ENCODE data around the gene TNRC6B. TPM values are rescaled to one million over a fixed set of nuclear protein-coding genes. Genes with fewer than 3 reads are reported as not detected.

Gene TNRC6B
- total RNA-seq, 1 experiment from 2014 or later: 58.1 TPM

GRCh38 chr22:40194656-40195055 lies 16.9 kb downstream of the TNRC6B start:
- H3K27ac ChIP-seq (ENCODE audit: insufficient read length, low read depth, low read length): peak overlapping the region; percentile 53
- peak overlapping the region; percentile 89 to 98 (median 96); a peak in 6 of 7 replicates for H3K27ac Mint-ChIP-seq
- no peak overlapping the region for H4K5ac ChIP-seq (ENCODE audit: insufficient read length, low read depth, low read length)
- no peak overlapping the region for H3K9ac ChIP-seq (ENCODE audit: extremely low read depth, insufficient read length, low read length)
- peaks cover 23% of the 10 kb centered on the region for H3K4me1 ChIP-seq (ENCODE audit: insufficient read depth, low read length)
- H3K4me2 ChIP-seq (ENCODE audit: insufficient read depth, insufficient read length, low read length): peak overlapping the region; percentile 65
- peaks cover 0 to 5% (median 0%) of the 10 kb centered on the region in 3 experiments; a peak in 3 of 7 replicates for H3K36me3 Mint-ChIP-seq (ENCODE audit: insufficient read depth in 1 of 3, low read depth in 3 of 3)
- H3K4me3 Mint-ChIP-seq: peak overlapping the region; percentile 51 to 72
- peaks cover 9% of the 10 kb centered on the region for H3K79me1 ChIP-seq (ENCODE audit: insufficient read depth, low read depth, low read length, poor library complexity, severe bottlenecking)
- no peak overlapping the region for H2BK20ac ChIP-seq (ENCODE audit: low read depth, low read length, poor library complexity, severe bottlenecking)
- no peak overlapping the region for H2AFZ ChIP-seq (ENCODE audit: low read length)
- H3K56ac ChIP-seq (ENCODE audit: insufficient read length, low read depth, low read length): no peak overlapping the region
- H3K4me1 Mint-ChIP-seq: peaks cover 81 to 89% of the 10 kb centered on the region in 2 experiments
- no peaks in the 10 kb centered on the region for H3K27me3 ChIP-seq (ENCODE audit: insufficient read depth, low read length)
- H4K20me1 ChIP-seq (ENCODE audit: control insufficient read depth, insufficient read depth, insufficient read length): no peaks in the 10 kb centered on the region
- DNase-seq: no peak
- H3T11ph ChIP-seq (ENCODE audit: low read length): no peak overlapping the region
- peak overlapping the region; percentile 51; the same call in 1 of the 2 replicates for H3K14ac ChIP-seq (ENCODE audit: insufficient read depth, low read length)
- H3K27me3 Mint-ChIP-seq (ENCODE audit: low read depth): no peaks in the 10 kb centered on the region
- H4K91ac ChIP-seq (ENCODE audit: insufficient read length, low read depth, low read length): no peak overlapping the region
- peaks cover 8% of the 10 kb centered on the region for H3K23me2 ChIP-seq (ENCODE audit: insufficient read length, low read depth, low read length, poor library complexity, severe bottlenecking)
- H2BK12ac ChIP-seq (ENCODE audit: insufficient read length, low read depth, low read length): no peak overlapping the region
- H2AK5ac ChIP-seq (ENCODE audit: insufficient read length, low read length): no peak overlapping the region
- no peak for TF ChIP-seq CTCF (conservative IDR thresholded peaks at IDR 0.05)
- no peak overlapping the region for H4K8ac ChIP-seq (replicated peaks; ENCODE audit: insufficient read length, low read depth, low read length)
- peaks cover 54% of the 10 kb centered on the region; the same call in 1 of the 2 replicates for H3K79me2 ChIP-seq (ENCODE audit: insufficient read depth, low read length)
- H3K23ac ChIP-seq (ENCODE audit: insufficient read length, low read depth, low read length): no peak overlapping the region
- H2BK15ac ChIP-seq (ENCODE audit: low read depth, low read length): no peak overlapping the region
- no CpG with 5 or more reads among the region's 3 CpGs for WGBS (ENCODE audit: extremely low coverage, insufficient read length, low lambda C conversion rate)
- H2BK120ac ChIP-seq (ENCODE audit: low read depth, low read length, poor library complexity, severe bottlenecking): no peak overlapping the region
- H2BK5ac ChIP-seq (ENCODE audit: insufficient read length, low read length): no peak overlapping the region
- no peaks in the 10 kb centered on the region for H3K9me3 Mint-ChIP-seq
- H3K18ac ChIP-seq (ENCODE audit: insufficient read length, low read depth, low read length): peak overlapping the region; percentile 27
- H3K4ac ChIP-seq (ENCODE audit: low read depth, low read length): no peak overlapping the region
- no peaks in the 10 kb centered on the region for H3K9me3 ChIP-seq (ENCODE audit: control insufficient read depth, low read depth, low read length)

Measured in H9 (cell line).